WTC11 (cell line): ENCODE measurements around the gene POC1A. TPM values are rescaled to one million over a fixed set of nuclear protein-coding genes. Genes with fewer than 3 reads are reported as not detected.

Experiments used
- ATAC-seq: fragments of 200-7000 bp; cut with Tn5 transposase; 2 replicates; pipeline ENCODE4 v1.10.0; 2021; ENCODE audit warnings: mild to moderate bottlenecking, moderate library complexity
- CTCF ChIA-PET: fragments of 300-600 bp; sonication (Branson Sonifier 250); formaldehyde crosslinking; loops from one replicate; lab custom pipeline; 2021; ENCODE audit warnings: antibody characterized with exemption; lab: Charles Lee
- POLR2A ChIA-PET: fragments of 350-600 bp; sonication (Branson Sonifier 250); formaldehyde crosslinking; loops from one replicate; lab custom pipeline; 2021; ENCODE audit warnings: antibody characterized with exemption; lab: Charles Lee
- DNase-seq: peaks from one replicate; pipeline ENCODE4 v3.0.0; 2021; ENCODE audit warnings: low spot score
- H3K27ac Mint-ChIP-seq: 2 replicates; pipeline ENCODE4 v1.8.0; 2021; ENCODE audit warnings: mixed read lengths
- H3K27me3 Mint-ChIP-seq: 2 replicates; pipeline ENCODE4 v1.8.0; 2021; ENCODE audit warnings: low read depth, mild to moderate bottlenecking, moderate library complexity, mixed read lengths
- H3K36me3 Mint-ChIP-seq: 2 replicates; pipeline ENCODE4 v1.8.0; 2021; ENCODE audit warnings: mixed read lengths
- H3K4me1 Mint-ChIP-seq: 2 replicates; pipeline ENCODE4 v1.8.0; 2022; ENCODE audit warnings: mixed read lengths
- H3K4me3 Mint-ChIP-seq: 2 replicates; pipeline ENCODE4 v1.8.0; 2021; ENCODE audit warnings: mild to moderate bottlenecking, moderate library complexity, mixed read lengths
- H3K9me3 Mint-ChIP-seq: 2 replicates; pipeline ENCODE4 v1.8.0; 2021; ENCODE audit warnings: mixed read lengths
- AFF4 ChIP-seq: sonication (generic); formaldehyde crosslinking; IDR thresholded peaks from 2 replicates; pipeline ENCODE4 v1.8.1; 2023; ENCODE audit warnings: mild to moderate bottlenecking, missing genetic modification reagents, borderline replicate concordance
- ATF1 ChIP-seq: sonication (generic); formaldehyde crosslinking; IDR thresholded peaks from 2 replicates; pipeline ENCODE4 v1.8.1; 2023; ENCODE audit warnings: mild to moderate bottlenecking, moderate library complexity, missing genetic modification reagents
- CREB1 ChIP-seq: sonication (generic); formaldehyde crosslinking; IDR thresholded peaks from 2 replicates; pipeline ENCODE4 v1.8.0; 2023; ENCODE audit warnings: mild to moderate bottlenecking, missing genetic modification reagents
- FOXJ3 ChIP-seq: sonication (generic); formaldehyde crosslinking; IDR thresholded peaks from 2 replicates; pipeline ENCODE4 v1.9.0; 2021; ENCODE audit warnings: missing genetic modification reagents, mild to moderate bottlenecking, borderline replicate concordance
- FOXP1 ChIP-seq: sonication (generic); formaldehyde crosslinking; IDR thresholded peaks from 2 replicates; pipeline ENCODE4 v1.8.0; 2022; ENCODE audit warnings: missing genetic modification reagents, mild to moderate bottlenecking, moderate library complexity, borderline replicate concordance
- GRHL2 ChIP-seq: fragments of 250-450 bp; sonication (Bioruptor Pico); IDR thresholded peaks from 2 replicates; pipeline ENCODE4 v1.8.0; 2022; ENCODE audit warnings: mild to moderate bottlenecking, moderate library complexity; ENCODE audit not compliant: insufficient replicate concordance, severe bottlenecking
- HMGA2 ChIP-seq: fragments of 250-450 bp; sonication (Bioruptor Pico); IDR thresholded peaks from 2 replicates; pipeline ENCODE4 v1.4.0; 2021; ENCODE audit warnings: mild to moderate bottlenecking, moderate library complexity
- JUN ChIP-seq: sonication (generic); formaldehyde crosslinking; IDR thresholded peaks from 2 replicates; pipeline ENCODE4 v1.8.0; 2023; ENCODE audit warnings: mild to moderate bottlenecking, missing genetic modification reagents
- NFYB ChIP-seq: sonication (generic); formaldehyde crosslinking; conservative IDR thresholded peaks from 2 replicates; pipeline ENCODE4 v1.8.0; 2022; ENCODE audit warnings: low read depth, missing genetic modification reagents
- NR1H2 ChIP-seq: sonication (generic); formaldehyde crosslinking; IDR thresholded peaks from 2 replicates; pipeline ENCODE4 v1.9.0; 2021; ENCODE audit warnings: mild to moderate bottlenecking, moderate library complexity, missing genetic modification reagents
- PREB ChIP-seq: sonication (generic); formaldehyde crosslinking; IDR thresholded peaks from 2 replicates; pipeline ENCODE4 v1.8.1; 2022; ENCODE audit warnings: mild to moderate bottlenecking, missing genetic modification reagents, moderate library complexity, borderline replicate concordance
- SMAD3 ChIP-seq: sonication (generic); formaldehyde crosslinking; IDR thresholded peaks from 2 replicates; pipeline ENCODE4 v1.8.0; 2022; ENCODE audit warnings: missing genetic modification reagents, mild to moderate bottlenecking, borderline replicate concordance
- TEAD1 ChIP-seq: sonication (generic); formaldehyde crosslinking; IDR thresholded peaks from 2 replicates; pipeline ENCODE4 v1.8.0; 2022; ENCODE audit warnings: mild to moderate bottlenecking, missing genetic modification reagents
- TP53 ChIP-seq: sonication (generic); formaldehyde crosslinking; IDR thresholded peaks from 2 replicates; pipeline ENCODE4 v1.8.1; 2023; ENCODE audit warnings: mild to moderate bottlenecking, missing genetic modification reagents
- USF1 ChIP-seq: sonication (generic); formaldehyde crosslinking; IDR thresholded peaks from 2 replicates; pipeline ENCODE4 v1.8.0; 2022; ENCODE audit warnings: mild to moderate bottlenecking, missing genetic modification reagents
- USF2 ChIP-seq: sonication (generic); formaldehyde crosslinking; IDR thresholded peaks from 2 replicates; pipeline ENCODE4 v1.8.1; 2023; ENCODE audit warnings: mild to moderate bottlenecking, missing genetic modification reagents, moderate library complexity
- ZMAT4 ChIP-seq: fragments of 250-450 bp; sonication (Bioruptor Pico); IDR thresholded peaks from 2 replicates; pipeline ENCODE4 v1.9.0; 2021; ENCODE audit warnings: mild to moderate bottlenecking
- ZNF138 ChIP-seq: sonication (generic); formaldehyde crosslinking; conservative IDR thresholded peaks from 2 replicates; pipeline ENCODE4 v1.8.1; 2022; ENCODE audit warnings: mild to moderate bottlenecking, moderate library complexity, missing genetic modification reagents
- ZNF423 ChIP-seq: fragments of 250-450 bp; sonication (Bioruptor Pico); IDR thresholded peaks from 2 replicates; pipeline ENCODE4 v2.1.2; 2022; ENCODE audit warnings: mild to moderate bottlenecking, moderate library complexity
- ZNF532 ChIP-seq: fragments of 250-450 bp; sonication (Bioruptor Pico); IDR thresholded peaks from 2 replicates; pipeline ENCODE4 v1.9.0; 2021; ENCODE audit warnings: mild to moderate bottlenecking, borderline replicate concordance
- ZSCAN18 ChIP-seq: fragments of 250-450 bp; sonication (Bioruptor Pico); IDR thresholded peaks from 2 replicates; pipeline ENCODE4 v2.1.2; 2022; ENCODE audit warnings: mild to moderate bottlenecking, moderate library complexity
- total RNA-seq: library from RNA; stranded (reverse); gene quantifications from 3 replicates; pipeline ENCODE4 v1.2.3, GENCODE V29; 2021

The POC1A gene
- total RNA-seq, 1 experiment from 2014 or later: 31.3 TPM

- H3K27me3 Mint-ChIP-seq: no peaks in the 10 kb centered on the region
- no peak for DNase-seq
- TF ChIP-seq ZNF423 (CRISPR knock-in tag): no peak
- no peak for TF ChIP-seq HMGA2 (CRISPR knock-in tag)
- TF ChIP-seq ATF1: no peak
- no peak for TF ChIP-seq FOXP1 (CRISPR knock-in tag)
- no peak for TF ChIP-seq TP53 (CRISPR knock-in tag)
- no peak for TF ChIP-seq ZMAT4 (CRISPR knock-in tag)
- TF ChIP-seq, all 79 proteins: peak for 0
- H3K36me3 Mint-ChIP-seq: peaks cover 39% of the 10 kb centered on the region
- ChIA-PET POLR2A (no interaction called here), CTCF (interaction anchor here (1.1 to 3.9 kb wide), 8 partner anchors 13 to 119 kb away, joined by 4 to 61 read pairs (median 7); partner anchors contain the start of gene DUSP7)
- no peaks in the 10 kb centered on the region for H3K4me1 Mint-ChIP-seq
- H3K27ac Mint-ChIP-seq: no peak overlapping the region
- no peak for ATAC-seq
- no peaks in the 10 kb centered on the region for H3K9me3 Mint-ChIP-seq
- H3K4me3 Mint-ChIP-seq: no peak overlapping the region
These were observed 32.4 kb downstream of the POC1A start for GRCh38 chr3:52121813-52122212.

- ChIA-PET CTCF (interaction anchor here (1.1 to 3.9 kb wide), 5 partner anchors 13 to 116 kb away, joined by 4 to 61 read pairs (median 20); partner anchors contain the start of gene DUSP7), POLR2A (no interaction called here)
- Mint-ChIP-seq H3K27me3 (no peaks in the 10 kb centered on the region), H3K27ac (no peak overlapping the region), H3K4me3 (no peak overlapping the region), H3K9me3 (no peaks in the 10 kb centered on the region), H3K4me1 (no peaks in the 10 kb centered on the region), H3K36me3 (peaks cover 35% of the 10 kb centered on the region)
- no peak for ATAC-seq
- DNase-seq: no peak
- TF ChIP-seq NR1H2 (CRISPR knock-in tag) (no peak), PREB (CRISPR knock-in tag) (no peak), AFF4 (CRISPR knock-in tag) (no peak), TEAD1 (CRISPR knock-in tag) (no peak), ZNF532 (no peak), ZSCAN18 (no peak), ZMAT4 (CRISPR knock-in tag) (no peak), CREB1 (CRISPR knock-in tag) (no peak), JUN (CRISPR knock-in tag) (no peak), SMAD3 (CRISPR knock-in tag) (no peak), GRHL2 (CRISPR knock-in tag) (no peak), NFYB (CRISPR knock-in tag) (no peak), USF1 (CRISPR knock-in tag) (no peak), USF2 (CRISPR knock-in tag) (no peak), FOXJ3 (CRISPR knock-in tag) (no peak), ZNF138 (CRISPR knock-in tag) (no peak)
These were observed 32.8 kb downstream of the POC1A start for GRCh38 chr3:52121464-52121805.
